Measurements from ENCODE around the gene MEGF6. TPM values are rescaled to one million over a fixed set of nuclear protein-coding genes. Genes with fewer than 3 reads are reported as not detected.

The MEGF6 gene
- total RNA-seq, 1 donor from 2014 or later, result 10.9 TPM

GRCh38 chr1:3457910-3458883 is 153.1 kb downstream of the MEGF6 start:
- H3K36me3 Mint-ChIP-seq (ENCODE audit: low read depth), result no peaks in the 10 kb centered on the region
- H3K4me3 Mint-ChIP-seq, result no peak overlapping the region

GRCh38 chr1:3456964-3457909 is 154.1 kb downstream of the MEGF6 start:
- POLR2A ChIA-PET, result no interaction called here
- H3K4me3 Mint-ChIP-seq, result no peak overlapping the region
- no peak for TF ChIP-seq CTCF (IDR thresholded peaks at IDR 0.05)
- DNase-seq (no peak), ATAC-seq (ENCODE audit: low read depth) (no peak)
- no peaks in the 10 kb centered on the region for H3K9me3 Mint-ChIP-seq
- H3K27ac Mint-ChIP-seq, result no peak overlapping the region
- intact Hi-C loops (cut with micrococcal nuclease), result no loop called here
- CTCF ChIA-PET, result no interaction called here
- peaks cover 2% of the 10 kb centered on the region for H3K4me1 Mint-ChIP-seq
- no peaks in the 10 kb centered on the region for H3K36me3 Mint-ChIP-seq (ENCODE audit: low read depth)
- no peaks in the 10 kb centered on the region for H3K27me3 Mint-ChIP-seq

More at GRCh38 chr1:3457910-3458883, 153.1 kb downstream of the MEGF6 start:
- Mint-ChIP-seq H3K9me3 (no peaks in the 10 kb centered on the region), H3K27me3 (no peaks in the 10 kb centered on the region), H3K27ac (no peak overlapping the region), H3K4me1 (peaks cover 1% of the 10 kb centered on the region)
- POLR2A ChIA-PET, result no interaction called here
- ATAC-seq (ENCODE audit: low read depth) (no peak), DNase-seq (no peak)
- CTCF ChIA-PET, result no interaction called here
- TF ChIP-seq CTCF (IDR thresholded peaks at IDR 0.05), result no peak
- intact Hi-C loops (cut with micrococcal nuclease), result no loop called here

GRCh38 chr1:3456449-3456963 is 154.8 kb downstream of the MEGF6 start:
- CTCF ChIA-PET, result no interaction called here
- Mint-ChIP-seq H3K27ac (no peak overlapping the region), H3K27me3 (no peaks in the 10 kb centered on the region), H3K36me3 (ENCODE audit: low read depth) (no peaks in the 10 kb centered on the region), H3K4me3 (no peak overlapping the region), H3K9me3 (no peaks in the 10 kb centered on the region), H3K4me1 (peaks cover 2% of the 10 kb centered on the region)
- DNase-seq, result no peak
- intact Hi-C loops (cut with micrococcal nuclease), result no loop called here
- no peak for ATAC-seq (ENCODE audit: low read depth)
- POLR2A ChIA-PET, result no interaction called here
- no peak for TF ChIP-seq CTCF (IDR thresholded peaks at IDR 0.05)

- DNase-seq (no peak), ATAC-seq (ENCODE audit: low read depth) (no peak)
- ChIA-PET CTCF (no interaction called here), POLR2A (no interaction called here)
- Mint-ChIP-seq H3K27me3 (peaks cover 6% of the 10 kb centered on the region), H3K36me3 (ENCODE audit: low read depth) (no peaks in the 10 kb centered on the region), H3K27ac (no peak overlapping the region), H3K4me3 (peak overlapping the region; percentile 50), H3K9me3 (no peaks in the 10 kb centered on the region), H3K4me1 (peaks cover 2% of the 10 kb centered on the region)
- intact Hi-C loops (cut with micrococcal nuclease), result no loop called here
- TF ChIP-seq CTCF (IDR thresholded peaks at IDR 0.05), result no peak
Measured at GRCh38 chr1:3455670-3456448, 155.4 kb downstream of the MEGF6 start.

All from activated B cell treated with CpG ODN at 0.5 μM for 24 hours (primary cell).